ENCODE data around the gene LZTS2. TPM values are rescaled to one million over a fixed set of nuclear protein-coding genes. Genes with fewer than 3 reads are reported as not detected.

The LZTS2 gene
- total RNA-seq, 1 experiment from 2014 or later = 49.1 TPM

DNA sequence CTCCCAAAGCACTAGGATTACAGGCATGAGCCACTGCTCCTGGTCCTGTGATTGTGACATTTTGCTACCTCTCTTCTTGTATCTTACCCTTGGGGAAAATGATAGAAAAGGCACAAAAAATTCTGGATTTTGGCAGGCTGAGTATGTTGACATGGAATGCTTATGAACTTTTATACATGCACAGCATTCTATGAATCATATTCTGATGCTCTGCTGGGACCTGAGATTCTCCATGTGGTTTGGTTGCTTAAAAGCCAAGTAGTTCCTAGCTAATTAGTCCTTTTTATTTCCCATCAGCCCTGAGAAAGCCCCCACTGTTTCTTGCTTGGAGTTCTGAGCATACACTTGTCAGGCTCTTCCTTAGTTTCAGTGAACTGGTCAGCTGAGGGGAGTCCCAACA is 53.9 kb downstream of the LZTS2 start:
- no peaks in the 10 kb centered on the region for H3K36me3 ChIP-seq (ENCODE audit: insufficient read depth, low read length, poor library complexity, severe bottlenecking)
- BruUV-seq (replicated peaks) = no TSS peak
- ChIA-PET POLR2A (ENCODE audit: low non-redundant PET) (no interaction called here), CTCF (interaction anchor here (0.6 kb wide), 1 partner anchor 9 kb away, joined by 3 read pairs; no protein-coding TSS in a partner anchor)
- no peaks in the 10 kb centered on the region for H3K27me3 ChIP-seq (replicated peaks; ENCODE audit: insufficient read depth, low read depth, low read length, poor library complexity)
- TF ChIP-seq, protein P1, sequence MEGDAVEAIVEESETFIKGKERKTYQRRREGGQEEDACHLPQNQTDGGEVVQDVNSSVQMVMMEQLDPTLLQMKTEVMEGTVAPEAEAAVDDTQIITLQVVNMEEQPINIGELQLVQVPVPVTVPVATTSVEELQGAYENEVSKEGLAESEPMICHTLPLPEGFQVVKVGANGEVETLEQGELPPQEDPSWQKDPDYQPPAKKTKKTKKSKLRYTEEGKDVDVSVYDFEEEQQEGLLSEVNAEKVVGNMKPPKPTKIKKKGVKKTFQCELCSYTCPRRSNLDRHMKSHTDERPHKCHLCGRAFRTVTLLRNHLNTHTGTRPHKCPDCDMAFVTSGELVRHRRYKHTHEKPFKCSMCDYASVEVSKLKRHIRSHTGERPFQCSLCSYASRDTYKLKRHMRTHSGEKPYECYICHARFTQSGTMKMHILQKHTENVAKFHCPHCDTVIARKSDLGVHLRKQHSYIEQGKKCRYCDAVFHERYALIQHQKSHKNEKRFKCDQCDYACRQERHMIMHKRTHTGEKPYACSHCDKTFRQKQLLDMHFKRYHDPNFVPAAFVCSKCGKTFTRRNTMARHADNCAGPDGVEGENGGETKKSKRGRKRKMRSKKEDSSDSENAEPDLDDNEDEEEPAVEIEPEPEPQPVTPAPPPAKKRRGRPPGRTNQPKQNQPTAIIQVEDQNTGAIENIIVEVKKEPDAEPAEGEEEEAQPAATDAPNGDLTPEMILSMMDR (conservative IDR thresholded peaks at IDR 0.05; ENCODE audit: low read depth, low read length) = no peak
- no peak for TF ChIP-seq EZH2 (IDR thresholded peaks at IDR 0.05; ENCODE audit: borderline replicate concordance, low read depth, low read length, poor library complexity, severe bottlenecking)
- H3K27ac ChIP-seq (ENCODE audit: low read depth, low read length, poor library complexity, severe bottlenecking) = no peak overlapping the region
- intact Hi-C loops (cut with micrococcal nuclease; ENCODE audit: unreplicated experiment) = no loop called here
- H3K9me3 ChIP-seq (ENCODE audit: low read depth, low read length, poor library complexity, severe bottlenecking) = no peaks in the 10 kb centered on the region
- H3K4me1 ChIP-seq (ENCODE audit: insufficient read depth, low read length, poor library complexity, severe bottlenecking) = peaks cover 24% of the 10 kb centered on the region
- H3K4me3 ChIP-seq (ENCODE audit: low read depth, low read length, poor library complexity, severe bottlenecking) = no peak overlapping the region
- no peak for DNase-seq (ENCODE audit: low spot score)

DNA sequence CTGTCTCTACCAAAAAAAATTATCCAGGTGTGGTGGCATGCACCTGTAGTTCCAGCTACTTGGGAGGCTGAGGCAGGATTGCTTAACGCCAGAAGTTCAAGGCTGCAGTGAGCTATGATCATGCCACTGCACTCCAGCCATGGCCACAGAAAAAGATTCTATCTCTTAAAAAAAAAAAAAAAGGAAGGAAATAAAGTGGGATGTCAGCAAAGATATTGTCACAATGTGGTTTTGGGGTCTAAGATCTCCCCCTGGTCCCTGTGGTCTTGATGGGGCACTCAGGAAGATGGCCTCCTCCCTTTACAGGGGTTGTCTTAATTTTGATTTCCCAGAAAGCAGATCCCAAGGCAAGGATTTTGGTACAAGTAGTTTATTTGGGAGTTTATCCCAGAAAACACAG is 54.7 kb downstream of the LZTS2 start:
- ChIA-PET POLR2A (ENCODE audit: low non-redundant PET) (no interaction called here), CTCF (no interaction called here)
- DNase-seq (ENCODE audit: low spot score) = no peak
- H3K4me1 ChIP-seq (ENCODE audit: insufficient read depth, low read length, poor library complexity, severe bottlenecking) = peaks cover 28% of the 10 kb centered on the region
- H3K36me3 ChIP-seq (ENCODE audit: insufficient read depth, low read length, poor library complexity, severe bottlenecking) = no peaks in the 10 kb centered on the region
- H3K4me3 ChIP-seq (ENCODE audit: low read depth, low read length, poor library complexity, severe bottlenecking) = no peak overlapping the region
- H3K27me3 ChIP-seq (replicated peaks; ENCODE audit: insufficient read depth, low read depth, low read length, poor library complexity) = no peaks in the 10 kb centered on the region
- no peak for TF ChIP-seq EZH2 (IDR thresholded peaks at IDR 0.05; ENCODE audit: borderline replicate concordance, low read depth, low read length, poor library complexity, severe bottlenecking)
- TF ChIP-seq, protein P1 (conservative IDR thresholded peaks at IDR 0.05; ENCODE audit: low read depth, low read length) = no peak
- no TSS peak for BruUV-seq (replicated peaks)
- intact Hi-C loops (cut with micrococcal nuclease; ENCODE audit: unreplicated experiment) = no loop called here
- H3K27ac ChIP-seq (ENCODE audit: low read depth, low read length, poor library complexity, severe bottlenecking) = no peak overlapping the region
- no peaks in the 10 kb centered on the region for H3K9me3 ChIP-seq (ENCODE audit: low read depth, low read length, poor library complexity, severe bottlenecking)

DNA sequence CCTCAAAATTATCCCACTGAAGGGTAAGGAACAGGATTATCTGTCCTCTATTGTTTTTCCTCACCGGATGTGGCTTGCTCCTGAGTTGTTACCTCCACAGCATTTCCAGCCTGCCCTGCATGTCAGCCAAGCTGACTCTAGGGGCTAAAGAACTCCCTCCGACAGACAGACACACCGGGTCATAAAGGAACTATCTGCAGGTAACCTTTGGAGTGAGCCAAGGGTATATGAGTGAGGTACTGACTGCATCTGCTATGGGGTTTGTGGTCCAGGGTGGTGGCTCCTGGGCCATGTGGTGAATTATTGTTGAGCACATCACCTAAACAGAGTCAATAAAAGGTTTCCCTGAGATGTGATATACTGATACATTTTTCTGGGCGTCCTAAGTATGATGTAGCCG is 55.3 kb downstream of the LZTS2 start:
- no peaks in the 10 kb centered on the region for H3K36me3 ChIP-seq (ENCODE audit: insufficient read depth, low read length, poor library complexity, severe bottlenecking)
- no peaks in the 10 kb centered on the region for H3K9me3 ChIP-seq (ENCODE audit: low read depth, low read length, poor library complexity, severe bottlenecking)
- H3K4me3 ChIP-seq (ENCODE audit: low read depth, low read length, poor library complexity, severe bottlenecking) = no peak overlapping the region
- H3K27ac ChIP-seq (ENCODE audit: low read depth, low read length, poor library complexity, severe bottlenecking) = no peak overlapping the region
- CTCF ChIA-PET = no interaction called here
- peaks cover 32% of the 10 kb centered on the region for H3K4me1 ChIP-seq (ENCODE audit: insufficient read depth, low read length, poor library complexity, severe bottlenecking)
- TF ChIP-seq, protein P1 (conservative IDR thresholded peaks at IDR 0.05; ENCODE audit: low read depth, low read length) = no peak
- TF ChIP-seq EZH2 (IDR thresholded peaks at IDR 0.05; ENCODE audit: borderline replicate concordance, low read depth, low read length, poor library complexity, severe bottlenecking) = no peak
- no TSS peak for BruUV-seq (replicated peaks)
- intact Hi-C loops (cut with micrococcal nuclease; ENCODE audit: unreplicated experiment) = no loop called here
- DNase-seq (ENCODE audit: low spot score) = no peak
- POLR2A ChIA-PET (ENCODE audit: low non-redundant PET) = interaction anchor here (0.6 kb wide), 1 partner anchor 481 kb away, joined by 3 read pairs; no protein-coding TSS in a partner anchor
- no peaks in the 10 kb centered on the region for H3K27me3 ChIP-seq (replicated peaks; ENCODE audit: insufficient read depth, low read depth, low read length, poor library complexity)
